GM12878 (cell line): ENCODE data around the gene PHACTR3. TPM values are rescaled to one million over a fixed set of nuclear protein-coding genes. Genes with fewer than 3 reads are reported as not detected.

Source experiments
- ATAC-seq: fragments of 200-7000 bp; cut with Tn5 transposase; 3 replicates; pipeline ENCODE4 v1.9.1; 2020; ENCODE audit warnings: mild to moderate bottlenecking, moderate library complexity
- BruUV-seq: library from RNA; stranded (reverse); fragments of 400-500 nt; replicated peaks from 2 replicates; lab custom pipeline; 2021; lab: Mats Ljungman, UMichigan
- CTCF ChIA-PET: fragments of 300-600 bp; sonication (Branson Sonifier 250); formaldehyde crosslinking; extraction: SDS; loops from one replicate; lab custom pipeline; 2021; ENCODE audit warnings: inconsistent platforms; lab: Yijun Ruan, JAX
- POLR2A ChIA-PET: fragments of 350-600 bp; formaldehyde crosslinking; extraction: SDS; loops from one replicate; lab custom pipeline; 2021; ENCODE audit warnings: inconsistent platforms; lab: Charles Lee
- RAD21 ChIA-PET: fragments of 300-600 bp; sonication (Branson Sonifier 250); formaldehyde crosslinking; loops from one replicate; lab custom pipeline; 2023; ENCODE audit warnings: antibody characterized with exemption; ENCODE audit not compliant: unreplicated experiment; lab: Charles Lee
- SMC1A ChIA-PET: fragments of 300-600 bp; sonication (Branson Sonifier 250); formaldehyde crosslinking; loops from one replicate; lab custom pipeline; 2023; ENCODE audit not compliant: unreplicated experiment, uncharacterized antibody; lab: Charles Lee
- DNase-seq: peaks from one replicate; pipeline ENCODE4 v3.0.0-alpha.2; 2011; ENCODE audit warnings: low read depth, low spot score
- FAIRE-seq: peaks from 3 replicates; lab custom pipeline; 2011; peaks lifted over from hg19 to GRCh38; lab: Jason Lieb, UNC
- H2AFZ ChIP-seq: 2 replicates; pipeline ENCODE4 v1.6.0; 2011; ENCODE audit warnings: low read depth, low read length, control low read depth; ENCODE audit not compliant: control insufficient read depth
- H3K27ac ChIP-seq: 2 replicates; pipeline ENCODE4 v1.5.1; 2011; ENCODE audit warnings: control low read depth; ENCODE audit not compliant: control insufficient read depth, insufficient read depth
- H3K27me3 ChIP-seq, 2 experiments: replicated peaks in 1 of 2; 2 replicates each; pipeline versions ENCODE4 v1.6.0 to v1.6.1; 2011; ENCODE audit warnings: low read length in 1 of 2; ENCODE audit not compliant: control insufficient read depth in 2 of 2, insufficient read depth in 2 of 2
- H3K36me3 ChIP-seq, 2 experiments: 2 replicates each; pipeline ENCODE4 v1.5.1; 2011; ENCODE audit warnings: low read length in 1 of 2; ENCODE audit not compliant: control insufficient read depth in 2 of 2, insufficient read depth in 2 of 2
- H3K4me1 ChIP-seq: 2 replicates; pipeline ENCODE4 v1.6.1; 2011; ENCODE audit warnings: mild to moderate bottlenecking, low read length, moderate library complexity, mixed read lengths; ENCODE audit not compliant: control insufficient read depth, insufficient read depth
- H3K4me2 ChIP-seq: 2 replicates; pipeline ENCODE4 v1.6.0; 2011; ENCODE audit warnings: control low read depth; ENCODE audit not compliant: control insufficient read depth, insufficient read depth
- H3K4me3 ChIP-seq: fragments of 200-600 bp; sonication (generic); 2 replicates; pipeline ENCODE4 v1.5.1; 2016
- H3K79me2 ChIP-seq: 2 replicates; pipeline ENCODE4 v1.6.0; 2011; ENCODE audit warnings: low read length; ENCODE audit not compliant: control insufficient read depth, insufficient read depth
- H3K9ac ChIP-seq: 2 replicates; pipeline ENCODE4 v1.8.0; 2011; ENCODE audit warnings: low read length, control low read depth, mixed read lengths; ENCODE audit not compliant: control insufficient read depth, insufficient read depth
- H3K9me3 ChIP-seq: replicated peaks from 3 replicates; pipeline ENCODE4 v1.5.1; 2011; ENCODE audit warnings: mild to moderate bottlenecking, low read length; ENCODE audit not compliant: control insufficient read depth, insufficient read depth
- H4K20me1 ChIP-seq: 2 replicates; pipeline ENCODE4 v1.6.0; 2011; ENCODE audit not compliant: control insufficient read depth, insufficient read depth
- BCL11A ChIP-seq: IDR thresholded peaks from 2 replicates; pipeline ENCODE4 v1.6.1; 2011; ENCODE audit warnings: low read depth, low read length
- BCL3 ChIP-seq: IDR thresholded peaks from 2 replicates; pipeline ENCODE4 v1.6.1; 2011; ENCODE audit warnings: borderline replicate concordance, low read depth, mild to moderate bottlenecking, moderate library complexity, low read length; ENCODE audit not compliant: insufficient read depth, poor library complexity, severe bottlenecking
- CHD4 ChIP-seq: fragments of 200-600 bp; sonication (generic); IDR thresholded peaks from 2 replicates; pipeline ENCODE4 v1.6.1; 2016; ENCODE audit warnings: mild to moderate bottlenecking
- FOS ChIP-seq: IDR thresholded peaks from 3 replicates; pipeline ENCODE4 v1.6.1; 2011; ENCODE audit warnings: borderline replicate concordance; ENCODE audit not compliant: insufficient read length; ENCODE audit errors: extremely low read depth
- MTA3 ChIP-seq: IDR thresholded peaks from 2 replicates; pipeline ENCODE4 v1.6.1; 2012; ENCODE audit warnings: low read length, inconsistent platforms, borderline replicate concordance
- MYB ChIP-seq: fragments of 150-350 bp; IDR thresholded peaks from 2 replicates; pipeline ENCODE4 v1.6.1; 2014; ENCODE audit warnings: mild to moderate bottlenecking, low read depth, low read length, borderline replicate concordance
- NFYB ChIP-seq: IDR thresholded peaks from 2 replicates; pipeline ENCODE4 v1.6.1; 2011; ENCODE audit warnings: low read depth, mild to moderate bottlenecking, low read length, improper control_type of control experiment, moderate library complexity; ENCODE audit not compliant: insufficient read depth
- RCOR1 ChIP-seq: conservative IDR thresholded peaks from 2 replicates; pipeline ENCODE4 v1.6.1; 2012; ENCODE audit warnings: low read depth, low read length, improper control_type of control experiment
- SMAD5 ChIP-seq: IDR thresholded peaks from 2 replicates; pipeline ENCODE4 v1.6.1; 2016; ENCODE audit warnings: antibody characterized with exemption, low read depth
- SPI1 ChIP-seq: IDR thresholded peaks from 2 replicates; pipeline ENCODE4 v1.6.1; 2011; ENCODE audit warnings: low read depth, mild to moderate bottlenecking, low read length, moderate library complexity, borderline replicate concordance; ENCODE audit not compliant: insufficient read depth
- SRF ChIP-seq, 2 experiments: IDR thresholded peaks; 2 replicates each; pipeline ENCODE4 v1.6.1; 2011; ENCODE audit warnings: low read depth in 2 of 2, low read length in 2 of 2, mild to moderate bottlenecking in 1 of 2, moderate library complexity in 1 of 2
- TARDBP ChIP-seq: IDR thresholded peaks from 2 replicates; pipeline ENCODE4 v1.6.1; 2016; ENCODE audit warnings: borderline replicate concordance
- TBL1XR1 ChIP-seq: IDR thresholded peaks from 2 replicates; pipeline ENCODE4 v1.6.1; 2012; ENCODE audit warnings: low read depth, low read length, improper control_type of control experiment
- ZSCAN29 ChIP-seq: fragments of 450-650 bp; IDR thresholded peaks from 2 replicates; pipeline ENCODE4 v1.6.1; 2017; ENCODE audit warnings: mild to moderate bottlenecking, moderate library complexity
- in situ Hi-C: fragments of 300-500 bp; cut with MboI; formaldehyde crosslinking; loops from 9 replicates; pipeline ENCODE4 v1.14.3; 2018; ENCODE audit warnings: mixed read lengths
- intact Hi-C: fragments of 100-400 bp; cut with micrococcal nuclease; formaldehyde crosslinking; loops from one replicate; pipeline ENCODE4 v1.14.2; 2022; ENCODE audit not compliant: unreplicated experiment
- polyA plus RNA-seq, 11 experiments: library from polyadenylated mRNA; depleted of rRNA in 4 of 11; unstranded in 6 of 11; stranded (reverse) in 5 of 11; fragments of >200 nt; fragmentation: Nextera tagmentation in 4 of 11; fragmentation: Illumina TruSeq in 1 of 11; extraction: Ambion mirVana in 4 of 11; extraction: Trizol in 1 of 11; gene quantifications; 1 replicate in 1 of 11; 2 replicates in 10 of 11; pipeline versions ENCODE4 v1.2.1 to v1.2.3, GENCODE V29; 2011 to 2016; ENCODE audit warnings: inconsistent platforms in 2 of 11, missing spikeins in 2 of 11, low read depth in 1 of 11
- total RNA-seq, 4 experiments: library from RNA; depleted of rRNA in 3 of 4; stranded (reverse); fragments of >200 nt in 3 of 4; fragmentation: Illumina TruSeq in 1 of 4; extraction: Trizol in 1 of 4; gene quantifications; 2 replicates each; pipeline versions ENCODE4 v1.2.1 to v1.2.3, GENCODE V29; 2013 to 2021

PHACTR3 gene
- total and polyA plus RNA-seq, 10 of the 15 experiments (the other 5 are each of a cell fraction or from before 2014, with no cell fraction given), result 0.17 to 2.7 (median 0.27) TPM; not detected in 1

GRCh38 chr20:59718071-59718470 lies 113.7 kb downstream of the PHACTR3 start:
- SMC1A ChIA-PET, result no interaction called here
- H3K79me2 ChIP-seq, result no peaks in the 10 kb centered on the region
- no peak overlapping the region for H3K4me3 ChIP-seq
- no peak for FAIRE-seq
- RAD21 ChIA-PET, result no interaction called here
- CTCF ChIA-PET, result no interaction called here
- POLR2A ChIA-PET, result no interaction called here
- no peak overlapping the region for H2AFZ ChIP-seq
- intact Hi-C loops, result no loop called here
- no peak for TF ChIP-seq NFYB
- no peak for TF ChIP-seq BCL11A
- TF ChIP-seq ZSCAN29, result no peak
- no peak for TF ChIP-seq FOS
- no peak for TF ChIP-seq RCOR1
- no peak for TF ChIP-seq TARDBP
- no peak for TF ChIP-seq TBL1XR1
- TF ChIP-seq SRF (IDR thresholded peaks at IDR 0.05; ENCODE audit: low read depth in 2 of 2, low read length in 2 of 2), result no peak
- TF ChIP-seq MTA3, result no peak
- no peak for TF ChIP-seq MYB
- TF ChIP-seq BCL3, result no peak
- TF ChIP-seq SMAD5, result no peak
- no peak for TF ChIP-seq CHD4
- TF ChIP-seq SPI1, result no peak
- TF ChIP-seq, all 136 proteins: peak for 0
- in situ Hi-C loops, result no loop called here
- Histone ChIP-seq H3K27ac (no peak overlapping the region), H3K4me1 (peaks cover 4% of the 10 kb centered on the region), H3K4me2 (no peak overlapping the region), H3K9ac (no peak overlapping the region), H3K36me3 (no peaks in the 10 kb centered on the region), H3K27me3 (no peaks in the 10 kb centered on the region), H4K20me1 (no peaks in the 10 kb centered on the region), H3K9me3 (no peaks in the 10 kb centered on the region; the same call in 2 of the 3 replicates)
- no peak for ATAC-seq
- no TSS peak for BruUV-seq
- no peak for DNase-seq
